HG02943 (cell line): ENCODE measurements around the gene C1QTNF12.

Source experiments
- ATAC-seq: cut with Tn5 transposase; IDR thresholded peaks from one replicate; pipeline ENCODE4 v1.9.1; 2021; ENCODE audit warnings: mild to moderate bottlenecking, low read depth, moderate library complexity; ENCODE audit not compliant: unreplicated experiment

The C1QTNF12 gene

GRCh38 chr1:1282998-1283397, 36.5 kb upstream of the C1QTNF12 start:
- no peak for ATAC-seq

- no peak for ATAC-seq
Measured at GRCh38 chr1:1281533-1282321, 35.2 kb upstream of the C1QTNF12 start.

GRCh38 chr1:1280782-1281481, 34.4 kb upstream of the C1QTNF12 start:
- ATAC-seq, result no peak

GRCh38 chr1:1279028-1279427, 32.5 kb upstream of the C1QTNF12 start:
- ATAC-seq, result no peak

- ATAC-seq, result no peak
Measured at GRCh38 chr1:1278620-1279019, 32.1 kb upstream of the C1QTNF12 start.

GRCh38 chr1:1275836-1276235, 29.3 kb upstream of the C1QTNF12 start:
- no peak for ATAC-seq

- ATAC-seq, result no peak
Measured at GRCh38 chr1:1274931-1275431, 28.5 kb upstream of the C1QTNF12 start.

- ATAC-seq, result no peak
Measured at GRCh38 chr1:1274299-1274930, 27.9 kb upstream of the C1QTNF12 start.

GRCh38 chr1:1273512-1274298, 27.2 kb upstream of the C1QTNF12 start, which contains the start of gene UBE2J2:
TSS of gene UBE2J2 (minus strand) at chr1:1273854. CDS start at chr1:1267992, 5,862 bp downstream.
- ATAC-seq, result peak; percentile 74

GRCh38 chr1:1273209-1273511, 26.6 kb upstream of the C1QTNF12 start:
- ATAC-seq, result no peak

- ATAC-seq, result no peak
Measured at GRCh38 chr1:1272341-1273208, 26.1 kb upstream of the C1QTNF12 start.

- ATAC-seq, result no peak
Measured at GRCh38 chr1:1270813-1271212, 24.3 kb upstream of the C1QTNF12 start.

GRCh38 chr1:1268284-1268682, 21.8 kb upstream of the C1QTNF12 start:
- ATAC-seq, result no peak

- ATAC-seq, result no peak
Measured at GRCh38 chr1:1267488-1268283, 21.2 kb upstream of the C1QTNF12 start.

- no peak for ATAC-seq
Measured at GRCh38 chr1:1264868-1265272, 18.3 kb upstream of the C1QTNF12 start.

- no peak for ATAC-seq
Measured at GRCh38 chr1:1264026-1264425, 17.5 kb upstream of the C1QTNF12 start.

GRCh38 chr1:1262758-1263157, 16.2 kb upstream of the C1QTNF12 start:
- ATAC-seq, result no peak

- no peak for ATAC-seq
Measured at GRCh38 chr1:1262071-1262470, 15.5 kb upstream of the C1QTNF12 start.
